Measurements from ENCODE around the gene CIB2. TPM values are rescaled to one million over a fixed set of nuclear protein-coding genes. Genes with fewer than 3 reads are reported as not detected.

Gene CIB2
- polyA plus RNA-seq, 1 of the 3 experiments (the other 2 are of a cell fraction), result 39.6 TPM

GRCh38 chr15:78092261-78093041 is 38.8 kb downstream of the CIB2 start, which contains the start of gene SH2D7:
SH2D7 (plus strand) TSS chr15:78092561; CDS start chr15:78092585, 24 bp downstream.
- Histone ChIP-seq H2AFZ (ENCODE audit: low read depth) (no peak within 1 kb of the TSS), H3K36me3 (replicated peaks in 1 of 2; ENCODE audit: control insufficient read depth in 1 of 2, insufficient read depth in 2 of 2, low read length in 1 of 2) (no peaks in the 10 kb centered on the region), H4K20me1 (ENCODE audit: insufficient read depth) (no peaks in the 10 kb centered on the region), H3F3A (replicated peaks; ENCODE audit: insufficient read depth) (no peaks in the 10 kb centered on the region), H3K4me3 (ENCODE audit: low read depth in 2 of 2, low read length in 1 of 2) (no peak within 1 kb of the TSS), H3K27ac (ENCODE audit: low read depth in 2 of 2, low read length in 1 of 2) (peak within 1 kb of the TSS in 1 of 2 experiments; percentile 54; a peak in 3 of 4 replicates), H3K79me2 (ENCODE audit: insufficient read depth) (no peaks in the 10 kb centered on the region), H3K9me2 (no peaks in the 10 kb centered on the region), H3K27me3 (ENCODE audit: insufficient read depth) (no peaks in the 10 kb centered on the region), H3K4me2 (peak within 1 kb of the TSS; percentile 53; the same call in 1 of the 2 replicates), H3K9ac (no peak within 1 kb of the TSS), H3K9me3 (no peaks in the 10 kb centered on the region), H3K4me1 (ENCODE audit: control insufficient read depth in 1 of 2, insufficient read depth in 2 of 2, low read depth in 1 of 2, low read length in 1 of 2) (peaks cover 0 to 24% of the 10 kb centered on the region in 2 experiments; a peak in 2 of 4 replicates)
- TF ChIP-seq SIN3A (IDR thresholded peaks at IDR 0.05; ENCODE audit: borderline replicate concordance, low read depth, low read length), result no peak
- no peak for TF ChIP-seq RAD21 (IDR thresholded peaks at IDR 0.05; ENCODE audit: low read length)
- no peak for TF ChIP-seq FOXM1 (IDR thresholded peaks at IDR 0.05; ENCODE audit: low read depth)
- no peak for TF ChIP-seq EZH2phosphoT487 (IDR thresholded peaks at IDR 0.05; ENCODE audit: borderline replicate concordance, low read depth)
- TF ChIP-seq EP300 (IDR thresholded peaks at IDR 0.05; ENCODE audit: borderline replicate concordance in 1 of 2, low read depth in 1 of 2, low read length in 1 of 2), result no peak
- no peak for TF ChIP-seq REST (IDR thresholded peaks at IDR 0.05; ENCODE audit: low read depth, low read length)
- TF ChIP-seq FOXJ3 (CRISPR knock-in tag; IDR thresholded peaks at IDR 0.05), result no peak
- no peak for TF ChIP-seq USF2 (IDR thresholded peaks at IDR 0.05; ENCODE audit: borderline replicate concordance, low read depth, low read length)
- no peak for TF ChIP-seq JUND (IDR thresholded peaks at IDR 0.05)
- TF ChIP-seq YY1 (IDR thresholded peaks at IDR 0.05; ENCODE audit: low read depth), result no peak
- no peak for TF ChIP-seq USF1 (IDR thresholded peaks at IDR 0.05; ENCODE audit: borderline replicate concordance, low read depth)
- no peak for TF ChIP-seq POLR2AphosphoS5 (IDR thresholded peaks at IDR 0.05; ENCODE audit: low read depth, low read length)
- TF ChIP-seq MAX (IDR thresholded peaks at IDR 0.05; ENCODE audit: low read depth), result no peak
- TF ChIP-seq ZBTB33 (IDR thresholded peaks at IDR 0.05; ENCODE audit: borderline replicate concordance, low read depth), result no peak
- TF ChIP-seq IRF3 (IDR thresholded peaks at IDR 0.05; ENCODE audit: low read depth, low read length), result no peak
- TF ChIP-seq GABPA (IDR thresholded peaks at IDR 0.05; ENCODE audit: low read depth), result no peak
- TF ChIP-seq FOSL2 (IDR thresholded peaks at IDR 0.05; ENCODE audit: borderline replicate concordance, low read depth), result no peak
- DNase-seq, result no peak
- ChIA-PET POLR2A (interaction anchor here (1.7 kb wide), 1 partner anchor 12 kb away, joined by 3 read pairs; no protein-coding TSS in a partner anchor), CTCF (interaction anchor here (1.0 to 2.2 kb wide), 5 partner anchors 9 to 133 kb away, joined by 3 to 13 read pairs (median 6); no protein-coding TSS in a partner anchor)
- 76% methylated on average over 4 of the region's 11 CpGs for WGBS (ENCODE audit: low lambda C conversion rate)
